Progenitor cell of endocrine pancreas (in vitro differentiated cells): Measurements from ENCODE around the gene PUM1. TPM values are rescaled to one million over a fixed set of nuclear protein-coding genes. Genes with fewer than 3 reads are reported as not detected.
A peak's percentile ranks its signal among the peaks of the same experiment; 100 is the strongest.

Source experiments
- DNase-seq: peaks from one replicate; pipeline ENCODE4 v3.0.0; 2021; ENCODE audit warnings: low spot score; ENCODE audit not compliant: unreplicated experiment
- H3K27ac Mint-ChIP-seq: 2 replicates; pipeline ENCODE4 v1.8.0; 2021; ENCODE audit warnings: mild to moderate bottlenecking, moderate library complexity, mixed read lengths
- H3K27me3 Mint-ChIP-seq: 2 replicates; pipeline ENCODE4 v1.8.0; 2021; ENCODE audit warnings: mixed read lengths
- H3K36me3 Mint-ChIP-seq: 2 replicates; pipeline ENCODE4 v1.8.0; 2022; ENCODE audit warnings: mixed read lengths; ENCODE audit not compliant: insufficient read depth
- H3K4me1 Mint-ChIP-seq: 2 replicates; pipeline ENCODE4 v1.8.0; 2021; ENCODE audit warnings: low read depth, mixed read lengths
- H3K4me3 Mint-ChIP-seq: 2 replicates; pipeline ENCODE4 v1.8.0; 2021; ENCODE audit warnings: low read depth, mild to moderate bottlenecking, moderate library complexity, mixed read lengths
- H3K9me3 Mint-ChIP-seq: 2 replicates; pipeline ENCODE4 v1.8.0; 2021; ENCODE audit warnings: low read depth, mixed read lengths
- CTCF ChIP-seq: fragments of 200-600 bp; sonication (generic); IDR thresholded peaks from one replicate; pipeline ENCODE4 v1.5.0; 2021; ENCODE audit warnings: antibody characterized with exemption, mild to moderate bottlenecking; ENCODE audit not compliant: unreplicated experiment
- total RNA-seq: library from RNA; stranded (reverse); gene quantifications from 2 replicates; pipeline ENCODE4 v1.2.1, GENCODE V29; 2021

The PUM1 gene
- total RNA-seq, 1 donor from 2014 or later = 249 TPM

GRCh38 chr1:31029026-31029425, 36.5 kb downstream of the PUM1 start:
- peaks cover 23% of the 10 kb centered on the region for H3K36me3 Mint-ChIP-seq
- DNase-seq = no peak
- TF ChIP-seq CTCF = no peak
- H3K27me3 Mint-ChIP-seq = no peaks in the 10 kb centered on the region
- H3K27ac Mint-ChIP-seq = peak overlapping the region; percentile 56
- H3K4me3 Mint-ChIP-seq = no peak overlapping the region
- no peaks in the 10 kb centered on the region for H3K9me3 Mint-ChIP-seq
- H3K4me1 Mint-ChIP-seq = peaks cover 43% of the 10 kb centered on the region

GRCh38 chr1:31027693-31028526, 37.6 kb downstream of the PUM1 start:
- TF ChIP-seq CTCF = no peak
- Mint-ChIP-seq H3K27me3 (no peaks in the 10 kb centered on the region), H3K9me3 (no peaks in the 10 kb centered on the region), H3K36me3 (peaks cover 21% of the 10 kb centered on the region), H3K27ac (peak overlapping the region; percentile 82), H3K4me1 (peaks cover 44% of the 10 kb centered on the region), H3K4me3 (no peak overlapping the region)
- no peak for DNase-seq

- no peak for TF ChIP-seq CTCF
- H3K4me1 Mint-ChIP-seq = peaks cover 44% of the 10 kb centered on the region
- H3K9me3 Mint-ChIP-seq = no peaks in the 10 kb centered on the region
- peak overlapping the region; percentile 79 for H3K27ac Mint-ChIP-seq
- no peak for DNase-seq
- no peak overlapping the region for H3K4me3 Mint-ChIP-seq
- no peaks in the 10 kb centered on the region for H3K27me3 Mint-ChIP-seq
- peaks cover 17% of the 10 kb centered on the region for H3K36me3 Mint-ChIP-seq
These were observed 43.3 kb downstream of the PUM1 start for GRCh38 chr1:31022259-31022658.

- Mint-ChIP-seq H3K27me3 (no peaks in the 10 kb centered on the region), H3K4me1 (peaks cover 39% of the 10 kb centered on the region), H3K36me3 (peaks cover 12% of the 10 kb centered on the region), H3K27ac (peak overlapping the region; percentile 87), H3K9me3 (no peaks in the 10 kb centered on the region), H3K4me3 (no peak overlapping the region)
- no peak for DNase-seq
- TF ChIP-seq CTCF = no peak
These were observed 45.3 kb downstream of the PUM1 start for GRCh38 chr1:31020007-31020790.

- Mint-ChIP-seq H3K27ac (no peak overlapping the region), H3K4me3 (no peak overlapping the region), H3K4me1 (peaks cover 31% of the 10 kb centered on the region), H3K9me3 (no peaks in the 10 kb centered on the region), H3K36me3 (peaks cover 12% of the 10 kb centered on the region), H3K27me3 (no peaks in the 10 kb centered on the region)
- DNase-seq = no peak
- TF ChIP-seq CTCF = no peak
These were observed 46.1 kb downstream of the PUM1 start for GRCh38 chr1:31019401-31019800.
